HL-60 (cell line): ENCODE data around the gene BTBD17.

Experiments
- DNase-seq, 2 experiments: peaks; one replicate each; pipeline ENCODE4 v3.0.0-alpha.2; 2010 to 2020; ENCODE audit warnings: low read depth in 1 of 2, low spot score in 1 of 2
- H3K27ac ChIP-seq: fragments of 250-450 bp; sonication (Bioruptor Pico); replicated peaks from 2 replicates; pipeline ENCODE4 v1.5.1; 2020; ENCODE audit warnings: mild to moderate bottlenecking, moderate library complexity
- H3K27me3 ChIP-seq: fragments of 250-450 bp; sonication (Bioruptor Pico); 2 replicates; pipeline ENCODE4 v1.5.1; 2021; ENCODE audit warnings: mild to moderate bottlenecking, moderate library complexity; ENCODE audit not compliant: insufficient read depth, poor library complexity, severe bottlenecking
- H3K4me3 ChIP-seq: replicated peaks from 2 replicates; pipeline ENCODE4 v1.5.1; 2011; ENCODE audit warnings: mild to moderate bottlenecking, control low read depth, low read length; ENCODE audit not compliant: insufficient read depth
- GABPA ChIP-seq: IDR thresholded peaks from 2 replicates; pipeline ENCODE4 v1.6.1; 2012; ENCODE audit warnings: low read depth
- POLR2AphosphoS5 ChIP-seq: IDR thresholded peaks from 2 replicates; pipeline ENCODE4 v1.6.1; 2012; ENCODE audit warnings: low read depth
- SPI1 ChIP-seq: IDR thresholded peaks from 2 replicates; pipeline ENCODE4 v1.6.1; 2012; ENCODE audit warnings: low read depth, mild to moderate bottlenecking, borderline replicate concordance
- TF ChIP-seq, protein P1 (sequence below): IDR thresholded peaks from one replicate; pipeline ENCODE4 v1.5.1; 2011; ENCODE audit warnings: low read length, control low read depth, inconsistent platforms; ENCODE audit not compliant: insufficient read depth
- TF ChIP-seq, protein P2 (sequence below): IDR thresholded peaks from 2 replicates; pipeline ENCODE4 v1.6.1; 2012; ENCODE audit warnings: low read depth; ENCODE audit not compliant: insufficient replicate concordance

The BTBD17 gene

DNA sequence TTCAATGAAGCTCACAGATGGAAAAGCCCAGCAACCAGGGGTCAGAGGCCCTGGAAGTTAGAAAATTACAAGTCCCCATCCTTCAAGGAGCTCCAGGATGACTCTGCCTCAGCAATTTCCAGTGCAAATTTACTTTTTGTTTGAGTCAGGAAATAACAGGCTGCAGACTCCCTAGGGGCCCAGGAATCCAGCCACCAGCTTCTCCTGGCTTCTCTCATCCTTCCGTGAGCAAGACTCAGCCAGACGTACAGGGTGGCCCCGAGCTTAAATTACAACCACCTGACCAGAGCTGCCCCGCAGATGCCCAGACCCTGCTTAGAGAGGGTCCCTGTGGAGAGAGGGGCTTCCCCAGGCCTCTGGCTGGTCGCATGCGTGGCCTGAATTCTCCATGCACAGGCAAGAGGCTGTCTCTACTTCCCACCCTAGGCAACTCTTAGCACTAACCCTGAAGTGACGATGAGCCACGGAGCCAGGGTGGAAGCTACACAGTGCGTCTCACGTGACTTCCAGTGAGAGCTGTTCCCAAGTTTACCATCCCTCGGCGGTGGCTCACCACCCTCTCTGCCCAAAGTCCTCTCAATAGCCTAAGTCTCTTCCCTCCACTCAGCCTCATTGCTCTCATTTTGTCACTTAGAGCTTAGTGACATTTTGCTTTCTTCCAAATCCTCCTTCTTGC lies 32.7 kb upstream of the BTBD17 start:
- H3K4me3 ChIP-seq = no peak overlapping the region
- H3K27me3 ChIP-seq = no peaks in the 10 kb centered on the region
- H3K27ac ChIP-seq = no peak overlapping the region
- TF ChIP-seq SPI1 = no peak
- TF ChIP-seq, protein P1, sequence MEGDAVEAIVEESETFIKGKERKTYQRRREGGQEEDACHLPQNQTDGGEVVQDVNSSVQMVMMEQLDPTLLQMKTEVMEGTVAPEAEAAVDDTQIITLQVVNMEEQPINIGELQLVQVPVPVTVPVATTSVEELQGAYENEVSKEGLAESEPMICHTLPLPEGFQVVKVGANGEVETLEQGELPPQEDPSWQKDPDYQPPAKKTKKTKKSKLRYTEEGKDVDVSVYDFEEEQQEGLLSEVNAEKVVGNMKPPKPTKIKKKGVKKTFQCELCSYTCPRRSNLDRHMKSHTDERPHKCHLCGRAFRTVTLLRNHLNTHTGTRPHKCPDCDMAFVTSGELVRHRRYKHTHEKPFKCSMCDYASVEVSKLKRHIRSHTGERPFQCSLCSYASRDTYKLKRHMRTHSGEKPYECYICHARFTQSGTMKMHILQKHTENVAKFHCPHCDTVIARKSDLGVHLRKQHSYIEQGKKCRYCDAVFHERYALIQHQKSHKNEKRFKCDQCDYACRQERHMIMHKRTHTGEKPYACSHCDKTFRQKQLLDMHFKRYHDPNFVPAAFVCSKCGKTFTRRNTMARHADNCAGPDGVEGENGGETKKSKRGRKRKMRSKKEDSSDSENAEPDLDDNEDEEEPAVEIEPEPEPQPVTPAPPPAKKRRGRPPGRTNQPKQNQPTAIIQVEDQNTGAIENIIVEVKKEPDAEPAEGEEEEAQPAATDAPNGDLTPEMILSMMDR = no peak
- no peak for TF ChIP-seq POLR2AphosphoS5
- TF ChIP-seq, protein P2, sequence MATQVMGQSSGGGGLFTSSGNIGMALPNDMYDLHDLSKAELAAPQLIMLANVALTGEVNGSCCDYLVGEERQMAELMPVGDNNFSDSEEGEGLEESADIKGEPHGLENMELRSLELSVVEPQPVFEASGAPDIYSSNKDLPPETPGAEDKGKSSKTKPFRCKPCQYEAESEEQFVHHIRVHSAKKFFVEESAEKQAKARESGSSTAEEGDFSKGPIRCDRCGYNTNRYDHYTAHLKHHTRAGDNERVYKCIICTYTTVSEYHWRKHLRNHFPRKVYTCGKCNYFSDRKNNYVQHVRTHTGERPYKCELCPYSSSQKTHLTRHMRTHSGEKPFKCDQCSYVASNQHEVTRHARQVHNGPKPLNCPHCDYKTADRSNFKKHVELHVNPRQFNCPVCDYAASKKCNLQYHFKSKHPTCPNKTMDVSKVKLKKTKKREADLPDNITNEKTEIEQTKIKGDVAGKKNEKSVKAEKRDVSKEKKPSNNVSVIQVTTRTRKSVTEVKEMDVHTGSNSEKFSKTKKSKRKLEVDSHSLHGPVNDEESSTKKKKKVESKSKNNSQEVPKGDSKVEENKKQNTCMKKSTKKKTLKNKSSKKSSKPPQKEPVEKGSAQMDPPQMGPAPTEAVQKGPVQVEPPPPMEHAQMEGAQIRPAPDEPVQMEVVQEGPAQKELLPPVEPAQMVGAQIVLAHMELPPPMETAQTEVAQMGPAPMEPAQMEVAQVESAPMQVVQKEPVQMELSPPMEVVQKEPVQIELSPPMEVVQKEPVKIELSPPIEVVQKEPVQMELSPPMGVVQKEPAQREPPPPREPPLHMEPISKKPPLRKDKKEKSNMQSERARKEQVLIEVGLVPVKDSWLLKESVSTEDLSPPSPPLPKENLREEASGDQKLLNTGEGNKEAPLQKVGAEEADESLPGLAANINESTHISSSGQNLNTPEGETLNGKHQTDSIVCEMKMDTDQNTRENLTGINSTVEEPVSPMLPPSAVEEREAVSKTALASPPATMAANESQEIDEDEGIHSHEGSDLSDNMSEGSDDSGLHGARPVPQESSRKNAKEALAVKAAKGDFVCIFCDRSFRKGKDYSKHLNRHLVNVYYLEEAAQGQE = no peak
- TF ChIP-seq GABPA = no peak
- no peak for DNase-seq

DNA sequence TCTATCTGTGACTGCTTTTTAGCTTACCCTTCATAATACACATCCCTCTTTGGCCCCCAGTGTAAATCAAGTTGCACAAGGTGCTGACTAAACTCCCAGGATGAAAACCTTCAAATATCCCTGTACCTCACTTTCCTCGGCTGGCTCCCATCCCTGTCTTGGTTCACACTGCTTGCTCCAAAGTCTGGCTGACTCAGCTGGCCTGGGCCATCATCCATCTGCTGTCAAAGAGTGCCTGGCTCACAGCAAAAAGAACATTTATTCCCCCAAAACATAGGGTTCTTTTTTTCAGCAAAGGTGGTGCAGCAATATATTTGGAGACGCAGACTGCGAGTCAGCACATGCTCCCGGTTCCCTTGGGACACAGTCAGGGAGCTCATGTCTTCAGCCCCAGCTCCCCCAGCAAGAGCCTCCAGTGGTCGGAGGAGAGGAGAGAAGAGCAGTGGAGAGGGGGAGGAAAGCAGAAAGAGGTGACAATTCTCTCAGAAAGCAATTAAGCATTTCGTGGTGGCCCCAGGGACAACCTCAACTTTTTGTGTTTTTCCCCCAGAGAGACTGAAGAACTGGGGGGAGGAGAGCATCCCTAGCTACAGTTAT lies 31.8 kb upstream of the BTBD17 start:
- DNase-seq = no peak
- TF ChIP-seq SPI1 = peak; percentile 25; the same call in 1 of the 2 replicates
- TF ChIP-seq, protein P1 = no peak
- no peak for TF ChIP-seq GABPA
- H3K4me3 ChIP-seq = no peak overlapping the region
- no peak overlapping the region for H3K27ac ChIP-seq
- H3K27me3 ChIP-seq = no peaks in the 10 kb centered on the region

DNA sequence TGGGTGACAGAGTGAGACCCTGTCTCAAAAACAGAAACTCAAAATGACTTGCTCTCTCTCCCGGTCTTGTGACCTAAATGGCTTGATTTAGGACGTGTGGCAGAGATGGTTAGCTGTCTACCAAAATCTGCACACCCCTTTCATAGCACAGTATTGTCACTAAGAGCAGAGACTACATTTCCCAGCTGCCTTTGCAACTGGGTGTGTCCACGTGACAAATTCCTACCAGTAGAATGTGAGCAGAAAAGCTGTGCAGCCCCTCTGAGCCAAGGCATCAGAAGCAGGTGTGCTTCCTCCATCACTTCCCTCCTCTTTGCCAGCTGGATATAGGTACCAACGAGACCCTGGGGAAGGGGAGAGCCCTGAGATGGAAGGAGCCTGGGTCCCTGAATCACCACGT lies 31.2 kb upstream of the BTBD17 start:
- no peak for TF ChIP-seq GABPA
- no peak for TF ChIP-seq POLR2AphosphoS5
- TF ChIP-seq SPI1 = no peak
- TF ChIP-seq, protein P1 = no peak
- TF ChIP-seq, protein P2 = no peak
- DNase-seq = no peak
- H3K4me3 ChIP-seq = no peak overlapping the region
- no peaks in the 10 kb centered on the region for H3K27me3 ChIP-seq
- no peak overlapping the region for H3K27ac ChIP-seq
